Glomerular visceral epithelial cell (primary cell): ENCODE results near the gene RELT.

Experiments
- DNase-seq: peaks from one replicate; pipeline ENCODE4 v3.0.0-alpha.2; 2016; ENCODE audit errors: extremely low spot score

The RELT gene

GRCh38 chr11:73404506-73405145, 28.4 kb downstream of the RELT start:
- DNase-seq = no peak

- DNase-seq = no peak
These were observed 28.9 kb downstream of the RELT start for GRCh38 chr11:73405146-73405510.

GRCh38 chr11:73406131-73406530, 29.9 kb downstream of the RELT start:
- DNase-seq = no peak

GRCh38 chr11:73406619-73407018, 30.4 kb downstream of the RELT start:
- no peak for DNase-seq

- no peak for DNase-seq
These were observed 33.2 kb downstream of the RELT start for GRCh38 chr11:73409431-73409830.

GRCh38 chr11:73410627-73411026, 34.4 kb downstream of the RELT start:
- no peak for DNase-seq

GRCh38 chr11:73411031-73411430, 34.8 kb downstream of the RELT start:
- no peak for DNase-seq

GRCh38 chr11:73412308-73412707, 36.1 kb downstream of the RELT start:
- DNase-seq = no peak

- DNase-seq = no peak
These were observed 37.1 kb downstream of the RELT start for GRCh38 chr11:73413256-73413655.

- no peak for DNase-seq
These were observed 38.9 kb downstream of the RELT start for GRCh38 chr11:73414977-73415651.

- DNase-seq = no peak
These were observed 39.8 kb downstream of the RELT start for GRCh38 chr11:73415854-73416615.

- no peak for DNase-seq
These were observed 40.6 kb downstream of the RELT start for GRCh38 chr11:73416786-73417185.

- DNase-seq = peak; percentile 40
These were observed 43.9 kb downstream of the RELT start for GRCh38 chr11:73420136-73420535.

GRCh38 chr11:73422886-73423285, 46.7 kb downstream of the RELT start:
- DNase-seq = no peak

GRCh38 chr11:73423506-73423905, 47.3 kb downstream of the RELT start:
- DNase-seq = no peak

- no peak for DNase-seq
These were observed 48.9 kb downstream of the RELT start for GRCh38 chr11:73425108-73425507.

- DNase-seq = no peak
These were observed 50.1 kb downstream of the RELT start for GRCh38 chr11:73426219-73426850.

GRCh38 chr11:73428227-73428626, 52.0 kb downstream of the RELT start:
- no peak for DNase-seq

- no peak for DNase-seq
These were observed 52.5 kb downstream of the RELT start for GRCh38 chr11:73428699-73429098.

- DNase-seq = no peak
These were observed 53.0 kb downstream of the RELT start for GRCh38 chr11:73429121-73429750.

- DNase-seq = no peak
These were observed 54.1 kb downstream of the RELT start for GRCh38 chr11:73430326-73430725.

GRCh38 chr11:73431396-73431795, 55.2 kb downstream of the RELT start:
- no peak for DNase-seq
